Stimulated activated CD4-positive, alpha-beta T cell treated with anti-CD3 and anti-CD28 coated beads, Interleukin-4, amount 100 ng/mL, for 4 hours (primary cell): Measurements from ENCODE around the gene AANAT.

Experiments used
- DNase-seq, 2 experiments: peaks; one replicate each; pipeline ENCODE4 v3.0.0-alpha.2; 2020

Gene AANAT

GRCh38 chr17:76467366-76467765 lies at the start of gene AANAT:
TSS of gene AANAT (plus strand) at chr17:76467603. CDS start at chr17:76468747, 1,144 bp downstream.
- no peak for DNase-seq

GRCh38 chr17:76419576-76420260 lies 47.7 kb upstream of the AANAT start:
- no peak for DNase-seq

- DNase-seq = no peak
These were observed 46.9 kb upstream of the AANAT start for GRCh38 chr17:76420356-76421043.

GRCh38 chr17:76421044-76421407 lies 46.4 kb upstream of the AANAT start:
- DNase-seq = no peak

GRCh38 chr17:76422406-76422805 lies 45.0 kb upstream of the AANAT start:
- DNase-seq = no peak

- DNase-seq = no peak
These were observed 44.5 kb upstream of the AANAT start for GRCh38 chr17:76422860-76423259.

GRCh38 chr17:76426853-76427252 lies 40.5 kb upstream of the AANAT start:
- no peak for DNase-seq

- DNase-seq = no peak
These were observed 39.7 kb upstream of the AANAT start for GRCh38 chr17:76427501-76428231.

GRCh38 chr17:76428511-76428910 lies 38.9 kb upstream of the AANAT start:
- DNase-seq = no peak

- no peak for DNase-seq
These were observed 35.9 kb upstream of the AANAT start for GRCh38 chr17:76431509-76431908.

GRCh38 chr17:76432004-76432403 lies 35.4 kb upstream of the AANAT start:
- DNase-seq = no peak

GRCh38 chr17:76432712-76433336 lies 34.6 kb upstream of the AANAT start:
- DNase-seq = no peak

GRCh38 chr17:76433693-76434092 lies 33.7 kb upstream of the AANAT start:
- no peak for DNase-seq

- no peak for DNase-seq
These were observed 32.5 kb upstream of the AANAT start for GRCh38 chr17:76434870-76435269.

- DNase-seq = no peak
These were observed 31.7 kb upstream of the AANAT start for GRCh38 chr17:76435751-76436150.

GRCh38 chr17:76437467-76438402 lies 29.7 kb upstream of the AANAT start:
- no peak for DNase-seq

GRCh38 chr17:76438906-76439305 lies 28.5 kb upstream of the AANAT start:
- DNase-seq = no peak

GRCh38 chr17:76439314-76439928 lies 28.0 kb upstream of the AANAT start:
- DNase-seq = no peak

- DNase-seq = no peak
These were observed 26.5 kb upstream of the AANAT start for GRCh38 chr17:76440751-76441362.

- DNase-seq = no peak
These were observed 25.6 kb upstream of the AANAT start for GRCh38 chr17:76441686-76442340.
